Brain microvascular endothelial cell (primary cell): Measurements from ENCODE around the gene GATA2.

ENCODE experiments used
- DNase-seq: peaks from one replicate; pipeline ENCODE4 v3.0.0-alpha.2; 2020
- H3K27ac ChIP-seq: fragments of 250-450 bp; sonication (Bioruptor Pico); 2 replicates; pipeline ENCODE4 v1.5.1; 2020; ENCODE audit warnings: mild to moderate bottlenecking, moderate library complexity
- H3K27me3 ChIP-seq: fragments of 250-450 bp; sonication (Bioruptor Pico); replicated peaks from 2 replicates; pipeline ENCODE4 v1.5.1; 2020; ENCODE audit warnings: mild to moderate bottlenecking
- H3K36me3 ChIP-seq: fragments of 250-450 bp; sonication (Bioruptor Pico); replicated peaks from 2 replicates; pipeline ENCODE4 v1.5.1; 2020; ENCODE audit warnings: mild to moderate bottlenecking
- H3K4me3 ChIP-seq: 2 replicates; pipeline ENCODE4 v1.5.1; 2011; ENCODE audit warnings: low read depth, mild to moderate bottlenecking, control low read depth, low read length, moderate library complexity
- CTCF ChIP-seq: IDR thresholded peaks from 2 replicates; pipeline ENCODE4 v1.5.1; 2011; ENCODE audit warnings: low read depth, mild to moderate bottlenecking, moderate library complexity, low read length, control low read depth, inconsistent platforms; ENCODE audit errors: missing control alignments
- in situ Hi-C: cut with HindIII; loops from 2 replicates; pipeline ENCODE4 v1.10.0; 2017; ENCODE audit warnings: low sequenced_read_pairs, low pct_ligation_motif_present

Gene GATA2

GRCh38 chr3:128491691-128491940, 1.4 kb downstream of the GATA2 start:
- Histone ChIP-seq H3K27ac (no peak overlapping the region), H3K36me3 (no peaks in the 10 kb centered on the region), H3K4me3 (no peak overlapping the region), H3K27me3 (peaks cover 97% of the 10 kb centered on the region)
- DNase-seq: no peak
- in situ Hi-C loops: no loop called here
- TF ChIP-seq CTCF: no peak

GRCh38 chr3:128490915-128491690, 1.9 kb downstream of the GATA2 start:
- in situ Hi-C loops: no loop called here
- Histone ChIP-seq H3K4me3 (no peak overlapping the region), H3K27me3 (peaks cover 97% of the 10 kb centered on the region), H3K36me3 (no peaks in the 10 kb centered on the region), H3K27ac (no peak overlapping the region)
- no peak for TF ChIP-seq CTCF
- DNase-seq: no peak

- Histone ChIP-seq H3K27ac (no peak overlapping the region), H3K4me3 (no peak overlapping the region), H3K36me3 (no peaks in the 10 kb centered on the region), H3K27me3 (peaks cover 98% of the 10 kb centered on the region)
- TF ChIP-seq CTCF: no peak
- in situ Hi-C loops: no loop called here
- DNase-seq: no peak
These were observed 2.4 kb downstream of the GATA2 start for GRCh38 chr3:128490650-128490914.

GRCh38 chr3:128489927-128490649, 2.9 kb downstream of the GATA2 start:
- Histone ChIP-seq H3K36me3 (no peaks in the 10 kb centered on the region), H3K27me3 (peaks cover 98% of the 10 kb centered on the region), H3K4me3 (no peak overlapping the region), H3K27ac (no peak overlapping the region)
- in situ Hi-C loops: no loop called here
- DNase-seq: no peak
- no peak for TF ChIP-seq CTCF

GRCh38 chr3:128489674-128489926, 3.4 kb downstream of the GATA2 start:
- H3K36me3 ChIP-seq: no peaks in the 10 kb centered on the region

More at GRCh38 chr3:128489674-128489926, 3.4 kb downstream of the GATA2 start:
- no peak for TF ChIP-seq CTCF
- H3K4me3 ChIP-seq: no peak overlapping the region
- H3K27ac ChIP-seq: no peak overlapping the region
- no peak for DNase-seq
- peaks cover 98% of the 10 kb centered on the region for H3K27me3 ChIP-seq
- in situ Hi-C loops: no loop called here
